Omental fat pad (tissue), 4 donors: ENCODE data around the gene CCL11. TPM values are rescaled to one million over a fixed set of nuclear protein-coding genes. Genes with fewer than 3 reads are reported as not detected.

Experiments
- ATAC-seq: fragments of 150-250 bp; one replicate; pipeline ENCODE4 v1.9.1; 2016; ENCODE audit warnings: mild to moderate bottlenecking, moderate library complexity; ENCODE audit not compliant: low FRiP score
- DNase-seq: peaks from one replicate; pipeline ENCODE4 v3.0.0-alpha.2; 2019; ENCODE audit warnings: low spot score
- total RNA-seq, 4 donors: library from RNA; depleted of rRNA; stranded (reverse); fragments of >200 nt; gene quantifications; one replicate each; pipeline ENCODE4 v1.1.0, GENCODE V29; 2016
- TF ChIP-seq, protein P1 (sequence below), 3 donors: fragments of 450-650 bp; IDR thresholded peaks; one replicate each; pipeline ENCODE4 v1.5.1; 2016 to 2017; ENCODE audit warnings: antibody characterized with exemption in 3 of 3, mild to moderate bottlenecking in 3 of 3, moderate library complexity in 2 of 3

Gene CCL11
- total RNA-seq, 4 donors from 2014 or later = 3.3 to 37.2 TPM; not detected in 2

DNA sequence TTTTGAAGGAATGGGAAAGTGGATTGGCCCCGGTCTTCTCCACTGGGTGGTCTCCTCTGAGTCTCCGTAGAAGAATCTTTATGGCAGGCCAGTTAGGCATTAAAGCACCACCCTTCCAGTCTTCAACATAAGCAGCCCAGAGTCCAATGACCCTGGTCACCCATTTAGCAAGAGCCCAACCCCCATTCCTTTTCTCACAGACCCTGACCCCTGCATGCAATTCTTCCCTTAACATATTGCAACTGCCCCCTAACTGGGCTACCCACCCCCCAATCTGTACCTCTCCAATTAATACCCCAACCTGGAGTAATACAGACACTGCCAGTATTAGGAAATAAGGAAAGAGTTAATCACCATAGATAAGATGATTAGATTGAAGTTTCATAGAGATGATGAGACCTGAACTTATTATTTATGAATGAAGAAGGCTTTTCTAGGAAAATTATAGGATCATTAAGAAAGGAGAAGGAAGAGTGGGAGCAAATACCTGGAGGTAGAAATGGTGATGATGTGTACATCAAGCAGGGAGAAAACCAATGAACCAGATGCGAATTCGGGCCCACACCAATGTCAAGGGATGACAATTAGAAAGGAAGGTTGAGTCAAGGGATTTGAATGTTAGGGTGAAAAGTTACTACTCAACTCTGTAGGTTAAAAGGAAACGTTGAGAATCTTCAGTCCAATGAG lies 28.1 kb upstream of the CCL11 start:
- ATAC-seq (no peak), DNase-seq (no peak)
- TF ChIP-seq, protein P1, sequence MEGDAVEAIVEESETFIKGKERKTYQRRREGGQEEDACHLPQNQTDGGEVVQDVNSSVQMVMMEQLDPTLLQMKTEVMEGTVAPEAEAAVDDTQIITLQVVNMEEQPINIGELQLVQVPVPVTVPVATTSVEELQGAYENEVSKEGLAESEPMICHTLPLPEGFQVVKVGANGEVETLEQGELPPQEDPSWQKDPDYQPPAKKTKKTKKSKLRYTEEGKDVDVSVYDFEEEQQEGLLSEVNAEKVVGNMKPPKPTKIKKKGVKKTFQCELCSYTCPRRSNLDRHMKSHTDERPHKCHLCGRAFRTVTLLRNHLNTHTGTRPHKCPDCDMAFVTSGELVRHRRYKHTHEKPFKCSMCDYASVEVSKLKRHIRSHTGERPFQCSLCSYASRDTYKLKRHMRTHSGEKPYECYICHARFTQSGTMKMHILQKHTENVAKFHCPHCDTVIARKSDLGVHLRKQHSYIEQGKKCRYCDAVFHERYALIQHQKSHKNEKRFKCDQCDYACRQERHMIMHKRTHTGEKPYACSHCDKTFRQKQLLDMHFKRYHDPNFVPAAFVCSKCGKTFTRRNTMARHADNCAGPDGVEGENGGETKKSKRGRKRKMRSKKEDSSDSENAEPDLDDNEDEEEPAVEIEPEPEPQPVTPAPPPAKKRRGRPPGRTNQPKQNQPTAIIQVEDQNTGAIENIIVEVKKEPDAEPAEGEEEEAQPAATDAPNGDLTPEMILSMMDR (IDR thresholded peaks at IDR 0.05) = no peak

DNA sequence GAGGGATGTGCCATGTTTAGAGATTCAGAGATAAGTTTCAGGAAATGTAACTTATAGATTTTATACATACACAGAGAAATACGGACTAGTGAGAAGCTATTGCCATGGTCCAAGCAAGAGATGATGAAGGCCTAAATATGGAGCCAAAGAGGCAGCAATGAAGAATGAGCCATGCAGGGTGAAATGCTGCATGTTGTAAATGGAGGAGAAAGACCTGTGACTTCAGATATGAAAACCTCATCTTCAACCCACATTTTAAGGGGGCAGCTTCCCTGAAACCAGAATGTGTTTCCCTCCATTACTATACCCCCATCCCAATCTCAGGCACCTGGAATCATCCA lies 27.6 kb upstream of the CCL11 start:
- DNase-seq (no peak), ATAC-seq (no peak)
- TF ChIP-seq, protein P1 (IDR thresholded peaks at IDR 0.05) = no peak

- TF ChIP-seq, protein P1 (IDR thresholded peaks at IDR 0.05) = no peak
- peak; percentile 35 for ATAC-seq
- no peak for DNase-seq
Measured at GRCh38 chr17:34259146-34259545, 26.4 kb upstream of the CCL11 start.

GRCh38 chr17:34260861-34261260 lies 24.7 kb upstream of the CCL11 start:
- TF ChIP-seq, protein P1 (IDR thresholded peaks at IDR 0.05) = no peak
- ATAC-seq = no peak
- no peak for DNase-seq

DNA sequence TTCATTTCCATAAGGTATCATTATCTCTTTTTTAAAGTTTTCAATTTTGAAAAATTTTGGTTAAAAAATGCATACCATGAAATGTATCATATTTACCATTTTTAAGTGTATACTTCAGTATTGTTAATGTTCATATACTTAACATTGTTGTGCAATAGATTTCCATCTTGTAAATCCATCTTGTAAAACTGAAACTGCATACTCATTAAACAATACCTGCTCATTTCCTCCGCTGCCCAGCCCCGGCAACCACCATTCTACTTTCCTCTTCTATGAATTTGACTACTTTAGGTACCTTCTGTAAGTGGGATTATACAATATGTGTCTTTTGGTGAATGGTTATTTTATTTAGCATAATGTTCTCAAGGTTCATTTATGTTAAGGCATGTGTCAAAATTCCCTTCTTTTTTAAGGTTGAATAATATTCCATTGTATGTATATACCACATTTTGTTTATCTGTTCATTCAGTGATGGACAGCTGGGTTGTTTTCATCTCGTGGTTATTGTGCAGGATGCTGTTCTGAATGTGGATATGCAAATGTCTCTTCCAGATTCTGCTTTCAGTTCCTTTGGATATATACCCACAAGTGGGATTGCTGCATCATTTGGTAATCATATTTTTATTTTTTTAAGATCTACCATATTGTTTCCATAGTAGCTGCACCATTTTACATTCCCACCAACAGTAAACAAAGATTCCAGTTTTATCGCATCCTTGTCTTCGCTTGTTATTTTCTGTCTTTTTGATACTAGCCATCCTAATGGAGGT lies 23.8 kb upstream of the CCL11 start:
- TF ChIP-seq, protein P1 (IDR thresholded peaks at IDR 0.05) = no peak
- ATAC-seq (no peak), DNase-seq (no peak)

DNA sequence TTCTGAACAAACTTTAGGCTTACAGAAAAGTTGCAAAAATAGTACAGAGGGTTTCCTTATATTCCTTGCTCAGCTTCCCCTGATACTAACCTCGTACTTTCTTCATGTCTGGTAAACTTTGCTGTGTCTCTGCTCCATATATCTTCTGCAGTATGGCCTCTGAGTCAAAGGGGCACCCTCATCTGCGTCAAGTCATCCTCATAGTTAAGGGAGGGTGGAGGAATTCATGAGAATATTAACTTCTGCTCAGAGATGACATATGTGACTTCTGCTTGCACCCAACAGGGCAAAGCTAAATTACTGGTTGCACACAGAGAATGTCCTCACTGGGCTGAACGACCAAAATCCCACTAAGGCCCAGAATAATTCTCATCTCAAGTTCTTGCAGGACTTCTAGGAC lies 19.8 kb upstream of the CCL11 start:
- no peak for DNase-seq
- TF ChIP-seq, protein P1 (IDR thresholded peaks at IDR 0.05) = no peak
- peak; percentile 32 for ATAC-seq

- DNase-seq (no peak), ATAC-seq (peak; percentile 67)
- TF ChIP-seq, protein P1 (IDR thresholded peaks at IDR 0.05) = no peak
Measured at GRCh38 chr17:34269969-34270368, 15.6 kb upstream of the CCL11 start, which contains the start of gene CCL7. Gene CCL7 (plus strand): TSS chr17:34270221. CDS start chr17:34270291, 70 bp downstream.
